Muscle layer of colon (tissue), 2 donors: Measurements from ENCODE around the gene CPED1.
"Not testable (repeated sequence)": the region's sequence is repeated elsewhere in the genome, so short reads cannot be mapped to it uniquely, and the experiment has no call there.

Source experiments
- H3K27ac ChIP-seq: one replicate; pipeline ENCODE4 v1.7.0; 2013; ENCODE audit warnings: low read depth, mild to moderate bottlenecking, low read length, moderate library complexity
- H3K27me3 ChIP-seq, 2 donors: one replicate each; pipeline ENCODE4 v1.7.0; 2013; ENCODE audit warnings: low read length in 2 of 2, mild to moderate bottlenecking in 2 of 2; ENCODE audit not compliant: insufficient read depth in 2 of 2, control insufficient read depth in 1 of 2
- H3K36me3 ChIP-seq: one replicate; pipeline ENCODE4 v1.7.0; 2013; ENCODE audit warnings: mild to moderate bottlenecking, low read length; ENCODE audit not compliant: insufficient read depth
- H3K4me1 ChIP-seq: one replicate; pipeline ENCODE4 v1.7.0; 2013; ENCODE audit warnings: mild to moderate bottlenecking, low read length; ENCODE audit not compliant: insufficient read depth
- H3K4me3 ChIP-seq, 2 donors: one replicate each; pipeline ENCODE4 v1.7.0; 2013; ENCODE audit warnings: low read length in 2 of 2, low read depth in 1 of 2, mild to moderate bottlenecking in 1 of 2, moderate library complexity in 1 of 2
- H3K9ac ChIP-seq: one replicate; pipeline ENCODE4 v1.7.0; 2013; ENCODE audit warnings: low read length
- H3K9me3 ChIP-seq: one replicate; pipeline ENCODE4 v1.7.0; 2013; ENCODE audit warnings: mild to moderate bottlenecking, low read length
- donor health status: abdominal sarcoma.
- donor health status: Adenocarcinoma of cecum.

CPED1 gene

GRCh38 chr7:121046893-121047468, 58.5 kb downstream of the CPED1 start:
- Histone ChIP-seq H3K4me3 (no peak overlapping the region), H3K4me1 (peaks cover 18% of the 10 kb centered on the region), H3K9me3 (no peaks in the 10 kb centered on the region), H3K9ac (no peak overlapping the region), H3K36me3 (peaks cover 5% of the 10 kb centered on the region), H3K27ac (no peak overlapping the region), H3K27me3 (no peaks in the 10 kb centered on the region)

- no peak overlapping the region for H3K27ac ChIP-seq
- no peak overlapping the region for H3K9ac ChIP-seq
- H3K9me3 ChIP-seq = no peaks in the 10 kb centered on the region
- H3K4me3 ChIP-seq = no peak overlapping the region
- H3K27me3 ChIP-seq = no peaks in the 10 kb centered on the region
- H3K36me3 ChIP-seq = peaks cover 7% of the 10 kb centered on the region
- peaks cover 18% of the 10 kb centered on the region for H3K4me1 ChIP-seq
These were observed 59.7 kb downstream of the CPED1 start for GRCh38 chr7:121048195-121048594.

GRCh38 chr7:121049028-121049791, 60.7 kb downstream of the CPED1 start:
- peaks cover 15% of the 10 kb centered on the region for H3K4me1 ChIP-seq
- peaks cover 13% of the 10 kb centered on the region for H3K36me3 ChIP-seq
- H3K9me3 ChIP-seq = no peaks in the 10 kb centered on the region
- H3K9ac ChIP-seq = no peak overlapping the region
- H3K27ac ChIP-seq = no peak overlapping the region
- H3K4me3 ChIP-seq = no peak overlapping the region
- no peaks in the 10 kb centered on the region for H3K27me3 ChIP-seq

GRCh38 chr7:121049897-121050296, 61.4 kb downstream of the CPED1 start:
- Histone ChIP-seq H3K4me1 (peaks cover 14% of the 10 kb centered on the region), H3K36me3 (peaks cover 16% of the 10 kb centered on the region), H3K27me3 (no peaks in the 10 kb centered on the region), H3K4me3 (no peak overlapping the region), H3K27ac (no peak overlapping the region), H3K9me3 (no peaks in the 10 kb centered on the region), H3K9ac (no peak overlapping the region)

GRCh38 chr7:121053219-121053618, 64.7 kb downstream of the CPED1 start:
- H3K9ac ChIP-seq = no peak overlapping the region
- no peak overlapping the region for H3K27ac ChIP-seq
- H3K36me3 ChIP-seq = peaks cover 11% of the 10 kb centered on the region
- no peaks in the 10 kb centered on the region for H3K9me3 ChIP-seq
- no peaks in the 10 kb centered on the region for H3K27me3 ChIP-seq
- H3K4me1 ChIP-seq = peaks cover 9% of the 10 kb centered on the region
- H3K4me3 ChIP-seq = no peak overlapping the region

GRCh38 chr7:121054925-121055324, 66.4 kb downstream of the CPED1 start:
- H3K4me3 ChIP-seq = no peak overlapping the region
- no peak overlapping the region for H3K9ac ChIP-seq
- no peaks in the 10 kb centered on the region for H3K4me1 ChIP-seq
- H3K36me3 ChIP-seq = peaks cover 11% of the 10 kb centered on the region
- no peaks in the 10 kb centered on the region for H3K27me3 ChIP-seq
- H3K9me3 ChIP-seq = no peaks in the 10 kb centered on the region
- no peak overlapping the region for H3K27ac ChIP-seq

- no peak overlapping the region for H3K4me3 ChIP-seq
- H3K4me1 ChIP-seq = peaks cover 5% of the 10 kb centered on the region
- no peaks in the 10 kb centered on the region for H3K27me3 ChIP-seq
- no peak overlapping the region for H3K27ac ChIP-seq
- peaks cover 11% of the 10 kb centered on the region for H3K36me3 ChIP-seq
- no peaks in the 10 kb centered on the region for H3K9me3 ChIP-seq
- H3K9ac ChIP-seq = no peak overlapping the region
These were observed 69.4 kb downstream of the CPED1 start for GRCh38 chr7:121057878-121058277.

GRCh38 chr7:121058975-121059374, 70.5 kb downstream of the CPED1 start:
- no peak overlapping the region for H3K4me3 ChIP-seq
- H3K4me1 ChIP-seq = peaks cover 10% of the 10 kb centered on the region
- H3K27ac ChIP-seq = no peak overlapping the region
- H3K27me3 ChIP-seq = no peaks in the 10 kb centered on the region
- peaks cover 5% of the 10 kb centered on the region for H3K36me3 ChIP-seq
- H3K9ac ChIP-seq = no peak overlapping the region
- H3K9me3 ChIP-seq = no peaks in the 10 kb centered on the region

- not testable (repeated sequence) for H3K9me3 ChIP-seq, H3K27ac ChIP-seq, H3K27me3 ChIP-seq, H3K36me3 ChIP-seq, H3K4me3 ChIP-seq, H3K9ac ChIP-seq
- peaks cover 10% of the 10 kb centered on the region for H3K4me1 ChIP-seq
These were observed 71.5 kb downstream of the CPED1 start for GRCh38 chr7:121059979-121060509.

GRCh38 chr7:121061677-121062582, 73.4 kb downstream of the CPED1 start:
- H3K9me3 ChIP-seq = no peaks in the 10 kb centered on the region
- no peaks in the 10 kb centered on the region for H3K27me3 ChIP-seq
- no peak overlapping the region for H3K4me3 ChIP-seq
- H3K36me3 ChIP-seq = no peaks in the 10 kb centered on the region
- H3K4me1 ChIP-seq = peaks cover 10% of the 10 kb centered on the region
- no peak overlapping the region for H3K9ac ChIP-seq
- no peak overlapping the region for H3K27ac ChIP-seq

- Histone ChIP-seq H3K27ac (no peak overlapping the region), H3K36me3 (no peaks in the 10 kb centered on the region), H3K4me3 (no peak overlapping the region), H3K4me1 (peaks cover 10% of the 10 kb centered on the region), H3K9me3 (no peaks in the 10 kb centered on the region), H3K9ac (no peak overlapping the region), H3K27me3 (no peaks in the 10 kb centered on the region)
These were observed 74.3 kb downstream of the CPED1 start for GRCh38 chr7:121062671-121063279.
